Heart left ventricle (tissue), 13 donors: ENCODE results near the gene USP8.

Source experiments
- POLR2A ChIP-seq, 2 donors: fragments of 450-650 bp; IDR thresholded peaks; one replicate each; pipeline ENCODE4 v1.6.1; 2017; ENCODE audit warnings: antibody characterized with exemption in 2 of 2, mild to moderate bottlenecking in 2 of 2, moderate library complexity in 2 of 2
- TF ChIP-seq, protein P1 (sequence below), 12 donors: fragments of 200-600 bp; sonication (generic) in 4 of 12; IDR thresholded peaks; one replicate each; pipeline versions ENCODE4 v1.5.0 to v1.8.0; 2018 to 2022; ENCODE audit warnings: antibody characterized with exemption in 12 of 12, mild to moderate bottlenecking in 5 of 12
- donor health status: ischemic (EF 13 %, LVEDD 7.1; RV severe dilation, severe dysfunction).
- donor health status: DM: no; HTN: yes; CAD: no.
- donor health status: DM: no; HTN: no; CAD: no.
- donor health status: ischemic (EF 25% LVEDD 6.9; RV normal size, moderate dysfunction).
- donor health status: ischemic (EF 25% LVEDD 5.7; RV mildly dilated, moderate dysfunction).
- donor health status: ischemic (EF 35%, LVEDD 5.7; RV mildly dilated, moderate dysfunction).
- donor health status: nonischemic (EF 11% LVEDD 7.7; RV severe dilation, severe dysfunction).
- donor health status: DM: yes; HTN: yes; CAD: no.
- donor health status: PGD.
- donor health status: ischemic (EF 29% LVEDD 5.4; RV normal size, mild dysfunction).
- donor health status: nonischemic (EF 23%, LVEDD 6.1; RV moderate dilation, normal function).

DNA sequence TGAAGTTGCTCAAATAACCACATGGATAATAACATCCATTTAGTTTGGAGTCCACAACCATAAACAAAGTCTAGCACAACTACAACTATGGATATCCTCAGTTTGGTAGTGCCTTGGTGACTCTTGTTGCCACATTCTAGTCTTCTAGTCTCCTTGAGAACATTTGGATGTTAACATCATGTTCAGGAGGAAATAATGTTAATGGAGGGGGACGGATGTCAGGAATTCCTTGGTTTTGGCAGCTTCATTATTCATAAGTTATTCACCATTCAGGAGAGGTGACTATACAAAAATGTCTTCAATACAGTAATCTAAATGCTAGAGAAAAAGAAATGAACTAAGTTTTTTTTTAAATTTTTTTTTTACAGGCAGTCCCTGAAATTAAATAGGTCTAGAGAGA lies 42.8 kb upstream of the USP8 start:
- TF ChIP-seq, protein P1, sequence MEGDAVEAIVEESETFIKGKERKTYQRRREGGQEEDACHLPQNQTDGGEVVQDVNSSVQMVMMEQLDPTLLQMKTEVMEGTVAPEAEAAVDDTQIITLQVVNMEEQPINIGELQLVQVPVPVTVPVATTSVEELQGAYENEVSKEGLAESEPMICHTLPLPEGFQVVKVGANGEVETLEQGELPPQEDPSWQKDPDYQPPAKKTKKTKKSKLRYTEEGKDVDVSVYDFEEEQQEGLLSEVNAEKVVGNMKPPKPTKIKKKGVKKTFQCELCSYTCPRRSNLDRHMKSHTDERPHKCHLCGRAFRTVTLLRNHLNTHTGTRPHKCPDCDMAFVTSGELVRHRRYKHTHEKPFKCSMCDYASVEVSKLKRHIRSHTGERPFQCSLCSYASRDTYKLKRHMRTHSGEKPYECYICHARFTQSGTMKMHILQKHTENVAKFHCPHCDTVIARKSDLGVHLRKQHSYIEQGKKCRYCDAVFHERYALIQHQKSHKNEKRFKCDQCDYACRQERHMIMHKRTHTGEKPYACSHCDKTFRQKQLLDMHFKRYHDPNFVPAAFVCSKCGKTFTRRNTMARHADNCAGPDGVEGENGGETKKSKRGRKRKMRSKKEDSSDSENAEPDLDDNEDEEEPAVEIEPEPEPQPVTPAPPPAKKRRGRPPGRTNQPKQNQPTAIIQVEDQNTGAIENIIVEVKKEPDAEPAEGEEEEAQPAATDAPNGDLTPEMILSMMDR (IDR thresholded peaks at IDR 0.05) = no peak
- TF ChIP-seq POLR2A (IDR thresholded peaks at IDR 0.05) = no peak
